Ishikawa (cell line): ENCODE measurements around the gene CCDC88A.

Experiments used
- CREB1 ChIP-seq: IDR thresholded peaks from 2 replicates; pipeline ENCODE4 v1.6.1; 2012; ENCODE audit warnings: low read depth
- EP300 ChIP-seq: IDR thresholded peaks from 2 replicates; pipeline ENCODE4 v1.6.1; 2012; ENCODE audit warnings: borderline replicate concordance
- RAD21 ChIP-seq: IDR thresholded peaks from 2 replicates; pipeline ENCODE4 v1.6.1; 2012; ENCODE audit warnings: low read depth
- TAF1 ChIP-seq: IDR thresholded peaks from 2 replicates; pipeline ENCODE4 v1.6.1; 2012; ENCODE audit warnings: low read depth, mild to moderate bottlenecking
- TCF12 ChIP-seq: IDR thresholded peaks from 2 replicates; pipeline ENCODE4 v1.6.1; 2012; ENCODE audit warnings: low read depth
- TEAD4 ChIP-seq: IDR thresholded peaks from 2 replicates; pipeline ENCODE4 v1.6.1; 2012
- TF ChIP-seq, protein P1 (sequence below): IDR thresholded peaks from 2 replicates; pipeline ENCODE4 v1.6.1; 2012; ENCODE audit warnings: low read depth, mild to moderate bottlenecking
- TF ChIP-seq, protein P2 (sequence below): IDR thresholded peaks from 2 replicates; pipeline ENCODE4 v1.6.1; 2012
- TF ChIP-seq, protein P3 (sequence below): IDR thresholded peaks from 2 replicates; pipeline ENCODE4 v1.6.1; 2012

DNA sequence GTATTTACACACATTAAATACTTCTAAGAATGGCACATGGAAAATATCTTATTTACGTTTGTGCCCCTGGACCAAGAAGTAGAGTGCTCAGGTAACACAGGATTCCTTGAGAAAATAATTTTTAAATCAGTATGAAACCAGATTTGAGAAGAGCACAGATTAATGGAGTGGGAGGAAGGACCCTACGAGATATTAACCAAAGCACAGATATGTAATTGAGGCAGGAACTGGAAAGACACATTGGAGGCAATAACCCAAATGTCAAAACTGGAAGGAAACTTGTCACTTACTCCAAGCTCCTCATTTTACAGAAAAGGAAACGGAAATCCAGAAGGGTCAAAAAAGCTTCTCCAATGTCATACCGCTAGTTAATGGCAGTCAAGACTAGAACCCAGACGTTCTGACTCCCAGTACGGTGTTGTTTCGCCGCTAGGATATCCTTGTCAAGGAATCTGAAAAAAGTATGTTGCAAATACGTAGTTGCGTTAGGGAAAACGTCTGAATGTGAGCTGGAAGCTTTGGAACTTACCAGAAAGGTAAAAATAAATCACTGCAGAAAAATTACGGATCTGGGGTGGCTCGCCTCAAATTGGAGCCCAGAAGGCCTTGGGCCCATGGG is 151.3 kb downstream of the CCDC88A start:
- TF ChIP-seq, protein P1, sequence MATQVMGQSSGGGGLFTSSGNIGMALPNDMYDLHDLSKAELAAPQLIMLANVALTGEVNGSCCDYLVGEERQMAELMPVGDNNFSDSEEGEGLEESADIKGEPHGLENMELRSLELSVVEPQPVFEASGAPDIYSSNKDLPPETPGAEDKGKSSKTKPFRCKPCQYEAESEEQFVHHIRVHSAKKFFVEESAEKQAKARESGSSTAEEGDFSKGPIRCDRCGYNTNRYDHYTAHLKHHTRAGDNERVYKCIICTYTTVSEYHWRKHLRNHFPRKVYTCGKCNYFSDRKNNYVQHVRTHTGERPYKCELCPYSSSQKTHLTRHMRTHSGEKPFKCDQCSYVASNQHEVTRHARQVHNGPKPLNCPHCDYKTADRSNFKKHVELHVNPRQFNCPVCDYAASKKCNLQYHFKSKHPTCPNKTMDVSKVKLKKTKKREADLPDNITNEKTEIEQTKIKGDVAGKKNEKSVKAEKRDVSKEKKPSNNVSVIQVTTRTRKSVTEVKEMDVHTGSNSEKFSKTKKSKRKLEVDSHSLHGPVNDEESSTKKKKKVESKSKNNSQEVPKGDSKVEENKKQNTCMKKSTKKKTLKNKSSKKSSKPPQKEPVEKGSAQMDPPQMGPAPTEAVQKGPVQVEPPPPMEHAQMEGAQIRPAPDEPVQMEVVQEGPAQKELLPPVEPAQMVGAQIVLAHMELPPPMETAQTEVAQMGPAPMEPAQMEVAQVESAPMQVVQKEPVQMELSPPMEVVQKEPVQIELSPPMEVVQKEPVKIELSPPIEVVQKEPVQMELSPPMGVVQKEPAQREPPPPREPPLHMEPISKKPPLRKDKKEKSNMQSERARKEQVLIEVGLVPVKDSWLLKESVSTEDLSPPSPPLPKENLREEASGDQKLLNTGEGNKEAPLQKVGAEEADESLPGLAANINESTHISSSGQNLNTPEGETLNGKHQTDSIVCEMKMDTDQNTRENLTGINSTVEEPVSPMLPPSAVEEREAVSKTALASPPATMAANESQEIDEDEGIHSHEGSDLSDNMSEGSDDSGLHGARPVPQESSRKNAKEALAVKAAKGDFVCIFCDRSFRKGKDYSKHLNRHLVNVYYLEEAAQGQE, result no peak
- TF ChIP-seq, protein P2, sequence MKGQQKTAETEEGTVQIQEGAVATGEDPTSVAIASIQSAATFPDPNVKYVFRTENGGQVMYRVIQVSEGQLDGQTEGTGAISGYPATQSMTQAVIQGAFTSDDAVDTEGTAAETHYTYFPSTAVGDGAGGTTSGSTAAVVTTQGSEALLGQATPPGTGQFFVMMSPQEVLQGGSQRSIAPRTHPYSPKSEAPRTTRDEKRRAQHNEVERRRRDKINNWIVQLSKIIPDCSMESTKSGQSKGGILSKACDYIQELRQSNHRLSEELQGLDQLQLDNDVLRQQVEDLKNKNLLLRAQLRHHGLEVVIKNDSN, result no peak
- TF ChIP-seq EP300 (no peak), RAD21 (no peak), TCF12 (no peak), TAF1 (no peak), CREB1 (no peak), TEAD4 (no peak)
- TF ChIP-seq, protein P3, sequence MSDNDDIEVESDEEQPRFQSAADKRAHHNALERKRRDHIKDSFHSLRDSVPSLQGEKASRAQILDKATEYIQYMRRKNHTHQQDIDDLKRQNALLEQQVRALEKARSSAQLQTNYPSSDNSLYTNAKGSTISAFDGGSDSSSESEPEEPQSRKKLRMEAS, result no peak
